Gastroesophageal sphincter (tissue), 3 donors: ENCODE measurements around the gene AFG1L.

ENCODE experiments used
- CTCF ChIP-seq, 4 experiments: fragments of 200-600 bp in 2 of 4; fragments of 450-650 bp in 2 of 4; sonication (generic) in 1 of 4; IDR thresholded peaks; one replicate each; pipeline ENCODE4 v1.5.1; 2017 to 2019; ENCODE audit warnings: antibody characterized with exemption in 4 of 4, mild to moderate bottlenecking in 2 of 4, moderate library complexity in 2 of 4
- EP300 ChIP-seq: sonication (generic); formaldehyde crosslinking; IDR thresholded peaks from one replicate; pipeline ENCODE4 v1.6.1; 2017; ENCODE audit warnings: antibody characterized with exemption, mild to moderate bottlenecking
- POLR2A ChIP-seq, 2 donors: fragments of 450-650 bp; IDR thresholded peaks; one replicate each; pipeline ENCODE4 v1.6.1; 2017; ENCODE audit warnings: antibody characterized with exemption in 2 of 2, mild to moderate bottlenecking in 2 of 2, moderate library complexity in 1 of 2

- TF ChIP-seq CTCF (IDR thresholded peaks at IDR 0.05) (no peak), EP300 (no peak), POLR2A (IDR thresholded peaks at IDR 0.05) (no peak)
Measured at GRCh38 chr6:108286366-108286765, 8.5 kb upstream of the AFG1L start.
